Activated CD4-positive, CD25-positive, alpha-beta regulatory T cell treated with anti-CD3 and anti-CD28 coated beads, Interleukin-2, amount 50 U/mL, for 72 hours (primary cell): ENCODE data around the gene PDE6A.

Experiments used
- DNase-seq: peaks from one replicate; pipeline ENCODE4 v3.0.0; 2021

PDE6A gene

DNA sequence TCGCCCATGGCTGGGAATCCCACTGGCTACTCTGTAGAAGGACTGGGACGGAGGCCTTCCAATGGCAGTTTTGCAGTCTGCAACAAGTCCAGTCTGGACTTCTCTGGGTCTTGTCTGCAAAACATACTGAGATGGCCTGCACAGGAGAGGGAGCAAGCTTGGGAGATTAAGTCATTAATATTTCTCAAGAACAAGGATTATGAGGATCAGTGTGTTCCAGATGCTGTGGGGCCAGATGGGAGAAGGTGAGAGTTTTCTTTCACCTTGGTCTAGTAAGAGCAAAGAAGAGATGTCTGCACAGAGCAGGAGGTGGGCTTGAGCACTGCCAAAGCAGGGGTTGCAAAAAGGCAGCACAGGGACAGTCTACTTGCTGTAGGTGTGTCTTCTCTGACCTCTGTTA lies at the start of gene PDE6A:
PDE6A (minus strand) TSS at position 128 of the 400 bp plus-strand sequence; CDS start at position 8, 120 bp downstream.
- no peak for DNase-seq

DNA sequence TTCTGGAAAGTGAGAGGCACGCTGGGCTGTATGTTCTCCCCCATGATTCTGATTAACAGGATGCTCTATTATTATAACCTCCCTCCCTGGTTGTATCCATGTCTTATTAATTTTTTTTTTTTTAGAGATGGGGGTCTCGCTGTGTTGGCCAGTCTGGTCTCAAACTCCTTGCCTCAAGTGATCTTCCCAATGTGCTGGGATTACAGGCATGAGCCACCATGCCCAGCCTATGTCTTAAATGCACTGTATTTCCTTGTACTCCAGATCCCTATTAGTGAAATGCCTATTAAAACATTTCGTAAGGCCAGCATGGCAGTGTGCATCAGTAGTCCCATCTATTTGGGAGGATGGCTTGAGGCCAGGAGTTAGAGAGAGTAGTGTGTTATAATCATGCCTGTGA lies 48.9 kb upstream of the PDE6A start:
- no peak for DNase-seq

DNA sequence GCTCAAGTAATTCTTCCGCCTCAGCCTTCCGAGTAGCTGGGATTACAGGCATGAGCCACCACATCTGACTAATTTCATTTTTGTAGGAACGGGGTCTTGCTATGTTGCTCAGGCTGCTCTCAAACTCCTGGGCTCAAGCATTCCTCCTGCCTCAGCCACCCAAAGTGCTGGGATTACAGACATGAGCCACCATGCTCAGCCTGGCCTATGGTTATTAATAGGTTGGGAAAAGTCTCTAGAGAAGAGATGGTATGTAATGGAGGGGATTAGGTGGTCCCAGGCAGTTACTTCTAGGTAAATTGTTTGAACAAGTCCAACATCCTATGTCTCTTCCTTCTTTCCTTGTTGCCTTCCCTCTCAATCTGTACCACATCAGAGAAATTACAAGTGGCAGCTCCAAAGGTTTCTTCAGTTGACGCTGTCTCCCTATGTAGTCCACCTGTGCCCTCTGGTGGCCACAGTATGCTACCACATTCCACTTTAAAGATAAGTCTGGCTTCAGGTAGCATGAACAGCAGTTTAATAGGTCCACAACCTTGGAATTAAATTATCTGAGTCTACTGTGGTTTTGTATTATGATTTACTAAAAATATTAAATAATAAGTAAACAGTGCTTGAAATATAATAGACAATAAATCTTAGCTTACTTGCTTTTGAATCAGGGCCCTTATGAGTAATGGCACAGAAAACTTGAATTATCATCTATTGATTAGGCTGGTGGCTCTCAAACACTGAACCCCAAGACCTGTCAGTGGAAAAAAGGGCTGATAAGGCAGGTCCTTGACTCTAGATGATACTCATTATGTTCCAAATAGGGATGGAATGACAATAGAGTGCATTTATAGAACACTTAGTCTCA lies 46.2 kb upstream of the PDE6A start:
- peak; percentile 66 for DNase-seq

GRCh38 chr5:149988126-149988525 lies 43.5 kb upstream of the PDE6A start:
- no peak for DNase-seq

- DNase-seq: no peak
These were observed 37.9 kb upstream of the PDE6A start for GRCh38 chr5:149982505-149982904.

- no peak for DNase-seq
These were observed 36.6 kb upstream of the PDE6A start for GRCh38 chr5:149981206-149981605.

- DNase-seq: no peak
These were observed 35.3 kb upstream of the PDE6A start for GRCh38 chr5:149979896-149980295.

DNA sequence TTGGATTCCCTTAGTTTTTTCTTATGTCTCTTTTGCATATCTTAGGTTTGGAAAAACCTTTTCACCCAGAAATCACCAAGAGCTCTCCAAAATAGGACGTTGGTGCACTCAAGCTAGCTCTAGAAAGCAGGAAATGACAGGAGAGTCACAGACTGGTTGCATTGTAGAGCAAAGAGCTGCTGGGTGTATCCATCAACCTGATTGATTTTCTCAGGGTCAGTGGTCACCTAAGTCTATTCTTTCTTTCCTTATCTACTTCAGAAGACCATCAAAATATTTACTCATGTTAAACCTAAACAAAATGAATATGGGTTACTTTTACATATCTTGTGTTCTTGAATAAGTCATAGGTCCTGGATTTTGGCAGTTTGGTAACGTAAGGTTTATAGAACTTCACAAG lies 30.8 kb upstream of the PDE6A start:
- DNase-seq: no peak

DNA sequence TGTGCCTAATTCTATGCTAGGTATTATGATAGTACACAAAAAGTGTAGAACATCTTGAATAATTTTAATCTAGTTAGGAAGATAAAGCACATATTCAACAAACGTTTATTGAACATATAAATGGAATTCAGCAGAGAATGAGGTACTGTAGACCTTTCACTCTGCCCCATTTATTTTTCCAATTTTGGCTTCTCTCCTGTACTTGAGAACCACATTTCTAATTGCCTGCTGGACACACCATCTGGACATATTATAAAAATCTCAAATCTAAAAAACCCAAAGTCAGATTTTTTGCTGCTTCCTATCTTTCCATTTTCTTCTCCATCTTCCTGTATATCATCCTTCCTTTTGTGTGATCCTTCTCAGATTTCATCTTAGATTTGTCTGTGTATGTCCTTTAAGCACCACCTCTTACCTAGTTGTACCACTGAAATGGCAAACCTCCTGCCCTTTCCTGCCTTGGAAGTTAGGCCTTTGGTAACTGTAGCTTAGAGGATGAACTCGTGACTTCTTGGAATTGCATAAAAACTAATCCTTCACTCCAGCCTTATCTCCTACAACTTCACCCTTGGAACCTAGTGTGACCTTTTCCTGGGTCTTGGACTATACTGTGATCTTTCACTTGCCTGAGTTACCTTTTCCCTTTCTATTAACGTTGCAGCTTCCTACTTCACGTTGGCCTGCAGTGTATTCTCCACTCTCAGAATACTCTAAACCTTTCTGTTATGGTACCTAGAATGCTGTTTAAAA lies 24.8 kb upstream of the PDE6A start:
- DNase-seq: no peak

GRCh38 chr5:149966946-149967345 lies 22.4 kb upstream of the PDE6A start:
- DNase-seq: no peak

GRCh38 chr5:149963729-149964128 lies 19.1 kb upstream of the PDE6A start:
- no peak for DNase-seq

DNA sequence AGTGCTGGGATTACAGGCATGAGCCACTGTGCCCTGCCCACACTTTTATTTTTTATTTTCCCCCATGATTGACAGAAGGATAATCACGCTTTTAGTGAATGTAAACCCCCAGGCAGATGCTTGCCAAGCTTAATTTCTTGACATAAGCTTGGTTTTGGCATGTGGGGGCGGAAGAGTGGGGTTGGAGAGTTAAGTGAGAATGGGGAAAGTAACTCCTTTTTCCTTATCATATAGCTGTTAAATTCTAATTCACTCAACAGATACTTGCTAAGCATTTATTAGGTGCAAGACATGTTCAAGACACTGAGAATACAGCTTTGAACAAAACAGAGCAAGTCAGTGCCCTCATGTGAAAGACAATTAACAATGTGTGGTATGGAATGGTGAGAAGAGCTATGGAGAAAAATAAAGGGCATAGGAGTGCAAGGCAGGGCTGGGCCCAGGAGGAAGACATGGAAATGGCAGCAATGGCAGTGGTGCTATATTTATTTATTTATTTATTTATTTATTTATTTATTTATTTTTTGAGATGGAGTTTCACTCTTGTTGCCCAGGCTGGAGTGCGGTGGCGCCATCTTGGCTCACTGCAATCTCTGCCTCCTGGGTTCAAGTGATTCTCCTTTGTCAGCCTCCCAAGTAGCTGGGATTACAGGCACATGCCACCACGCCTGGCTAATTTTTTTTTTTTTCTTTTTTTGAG lies 18.2 kb upstream of the PDE6A start:
- no peak for DNase-seq

GRCh38 chr5:149961957-149962409 lies 17.4 kb upstream of the PDE6A start:
- DNase-seq: no peak

GRCh38 chr5:149961186-149961685 lies 16.6 kb upstream of the PDE6A start:
- DNase-seq: no peak

DNA sequence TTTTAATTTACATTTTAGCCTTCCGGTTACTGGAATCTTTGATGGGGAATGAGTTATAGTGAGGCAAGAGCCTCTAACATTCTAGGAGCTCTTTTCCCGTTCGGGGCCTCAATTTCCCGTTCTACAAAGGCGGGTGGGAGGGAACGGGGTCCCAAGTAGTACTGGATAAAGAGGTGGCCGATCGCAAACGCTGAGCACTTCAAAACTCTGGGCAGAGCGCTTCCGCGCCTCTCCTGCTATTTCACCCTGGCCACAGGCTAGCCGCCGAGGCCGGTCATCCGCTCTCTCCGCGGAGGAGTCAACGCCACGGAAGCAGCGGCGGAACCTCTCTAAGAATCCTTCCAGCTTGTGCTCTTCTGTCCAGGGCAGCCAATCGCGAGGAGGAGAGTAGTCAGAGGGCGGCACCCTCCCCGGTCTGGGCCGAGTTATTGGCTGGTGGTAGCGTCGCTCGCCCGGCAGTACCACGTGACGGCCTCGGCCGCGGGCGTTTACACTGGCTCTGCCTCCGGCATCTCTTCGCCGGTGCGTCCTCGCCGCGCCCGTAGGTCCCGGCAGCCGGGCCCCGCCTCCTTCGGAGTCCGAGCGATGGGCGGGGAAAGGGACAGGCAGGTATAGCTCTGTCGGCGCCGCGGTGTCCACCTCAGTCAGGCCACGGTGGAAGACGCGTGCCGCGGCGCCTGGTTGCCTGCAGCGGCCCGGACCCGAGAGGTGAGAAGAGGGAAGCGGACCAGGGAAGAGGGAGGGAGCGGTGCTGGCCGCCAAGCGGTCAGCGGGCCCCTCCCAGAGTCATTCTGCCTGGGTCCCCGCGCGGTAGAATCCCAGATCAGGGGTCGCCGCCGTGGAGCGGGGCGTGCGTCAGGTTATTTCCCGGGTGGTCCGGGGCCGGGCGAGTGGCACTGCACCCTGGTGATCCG lies 15.9 kb upstream of the PDE6A start, which contains the start of gene SLC26A2:
SLC26A2 (plus strand) TSS at position 487 of the 914 bp plus-strand sequence. CDS start 16,895 bp downstream, outside the sequence.
- peak; percentile 91 for DNase-seq

DNA sequence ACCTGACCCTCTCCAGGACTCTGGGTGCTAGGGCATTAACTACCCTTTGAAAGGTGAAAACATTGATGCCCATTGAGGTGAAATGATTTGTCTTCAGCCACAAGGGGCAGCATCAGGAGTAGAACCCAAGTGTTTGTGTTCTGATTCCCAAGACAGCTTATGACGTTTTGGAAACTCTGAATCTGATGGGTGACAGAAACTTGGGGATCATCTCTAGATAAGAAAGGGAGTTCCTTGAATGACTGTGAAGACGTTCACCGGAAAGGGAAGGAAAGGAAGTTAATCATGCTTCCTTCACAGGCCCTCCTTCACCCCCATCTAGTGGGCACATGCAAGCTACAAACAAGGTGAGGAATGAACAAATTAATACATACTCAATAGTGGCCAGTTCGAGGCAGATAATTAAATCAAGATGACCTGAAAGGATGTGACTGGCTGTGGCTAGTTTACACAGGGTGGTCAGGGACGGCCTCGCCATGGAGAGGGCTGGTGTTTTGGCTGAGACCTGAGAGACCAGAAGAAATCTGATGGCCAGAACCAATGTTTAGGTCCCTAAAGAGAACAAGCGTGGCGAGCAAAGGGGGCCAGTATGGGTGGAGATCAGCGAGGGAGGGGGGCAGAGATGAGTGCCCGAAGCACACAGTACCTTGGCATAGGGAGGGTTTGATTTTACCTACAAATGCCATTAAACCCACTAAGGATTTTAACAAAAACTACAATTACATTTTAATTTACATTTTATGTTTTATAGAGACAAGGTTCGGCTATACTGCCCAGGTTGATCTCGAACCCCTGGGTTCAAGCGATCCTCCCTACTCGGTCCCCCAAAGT lies 15.0 kb upstream of the PDE6A start:
- peak; percentile 35 for DNase-seq

DNA sequence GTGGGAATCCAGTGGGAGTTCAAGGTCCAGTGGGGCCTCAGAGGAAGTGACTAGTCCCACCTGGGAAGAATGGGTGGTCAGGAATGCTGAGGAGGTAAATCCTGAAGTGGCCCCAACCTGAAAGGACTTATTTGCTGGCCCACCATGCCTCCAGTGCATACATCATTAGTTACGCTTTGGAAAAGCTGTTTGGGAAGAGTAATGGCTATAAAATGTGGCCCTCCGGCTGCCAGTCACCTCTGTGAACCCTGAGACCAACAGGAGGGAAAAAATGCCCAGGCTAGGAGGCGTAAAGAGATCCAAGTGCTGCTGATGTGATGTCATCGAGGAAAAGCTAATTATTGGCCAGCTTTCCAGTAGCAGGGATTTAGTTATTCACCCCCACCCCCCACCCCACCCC lies 13.3 kb upstream of the PDE6A start:
- no peak for DNase-seq

DNA sequence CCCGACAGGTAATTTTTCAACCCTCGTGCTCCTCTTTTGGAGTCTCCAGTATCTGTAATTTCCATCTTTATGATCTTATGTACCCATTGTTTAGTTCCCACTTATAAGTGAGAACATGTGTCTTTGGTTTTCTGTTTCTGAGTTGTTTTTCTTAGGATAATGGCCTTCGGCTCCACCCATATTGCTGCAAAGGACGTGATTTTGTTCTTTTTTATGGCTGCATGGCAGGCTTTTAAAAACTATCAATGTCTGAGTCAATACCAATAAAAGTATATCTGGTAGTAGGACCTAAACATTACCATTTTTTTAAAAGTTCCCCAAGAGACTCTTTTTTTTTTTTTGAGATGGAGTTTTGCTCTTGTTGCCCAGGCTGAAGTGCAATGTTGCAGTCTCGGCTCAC lies 12.1 kb upstream of the PDE6A start:
- no peak for DNase-seq

GRCh38 chr5:149954798-149955197 lies 10.2 kb upstream of the PDE6A start:
- no peak for DNase-seq

GRCh38 chr5:149953436-149954121 lies 9.0 kb upstream of the PDE6A start:
- no peak for DNase-seq
